GM12875 (cell line): ENCODE measurements around the gene CCDC192.

Source experiments
- H3K4me3 ChIP-seq: one replicate; pipeline ENCODE4 v1.5.1; 2011; ENCODE audit warnings: low read depth, low read length, control low read depth
- CTCF ChIP-seq: IDR thresholded peaks from 2 replicates; pipeline ENCODE4 v1.5.1; 2011; ENCODE audit warnings: low read depth, mild to moderate bottlenecking, control low read depth, inconsistent platforms, low read length, moderate library complexity, borderline replicate concordance; ENCODE audit not compliant: insufficient read depth

Gene CCDC192

GRCh38 chr5:127810707-127811490, 107.7 kb downstream of the CCDC192 start:
- no peak for TF ChIP-seq CTCF
- H3K4me3 ChIP-seq = no peak overlapping the region

- H3K4me3 ChIP-seq = no peak overlapping the region
- TF ChIP-seq CTCF = no peak
Observed at GRCh38 chr5:127812570-127812969, 109.4 kb downstream of the CCDC192 start.

GRCh38 chr5:127813633-127814587, 110.7 kb downstream of the CCDC192 start:
- TF ChIP-seq CTCF = no peak
- H3K4me3 ChIP-seq = no peak overlapping the region

- H3K4me3 ChIP-seq = no peak overlapping the region
- no peak for TF ChIP-seq CTCF
Observed at GRCh38 chr5:127814588-127814973, 111.4 kb downstream of the CCDC192 start.

GRCh38 chr5:127820910-127821553, 117.8 kb downstream of the CCDC192 start:
- TF ChIP-seq CTCF = no peak
- no peak overlapping the region for H3K4me3 ChIP-seq

GRCh38 chr5:127821896-127822295, 118.7 kb downstream of the CCDC192 start:
- TF ChIP-seq CTCF = no peak
- no peak overlapping the region for H3K4me3 ChIP-seq
